Panc1 (cell line): ENCODE results near the gene TWF2. TPM values are rescaled to one million over a fixed set of nuclear protein-coding genes. Genes with fewer than 3 reads are reported as not detected.

Experiments used
- ATAC-seq: fragments of 200-7000 bp; cut with Tn5 transposase; 2 replicates; pipeline ENCODE4 v1.9.1; 2020; ENCODE audit warnings: mild to moderate bottlenecking, moderate library complexity
- BruUV-seq: library from RNA; stranded (reverse); fragments of 400-500 nt; replicated peaks from 2 replicates; lab custom pipeline; 2021; lab: Mats Ljungman, UMichigan
- CTCF ChIA-PET: fragments of 300-600 bp; sonication (Branson Sonifier 250); formaldehyde crosslinking; loops from one replicate; lab custom pipeline; 2022; ENCODE audit warnings: antibody characterized with exemption; lab: Charles Lee
- POLR2A ChIA-PET: fragments of 300-600 bp; sonication (Branson Sonifier 250); formaldehyde crosslinking; loops from one replicate; lab custom pipeline; 2022; ENCODE audit warnings: antibody characterized with exemption; lab: Charles Lee
- DNase-seq: peaks from one replicate; pipeline ENCODE4 v3.0.0-alpha.2; 2010; ENCODE audit warnings: low read depth, low spot score
- H3K27ac ChIP-seq: 2 replicates; pipeline ENCODE4 v1.5.1; 2011; ENCODE audit warnings: mild to moderate bottlenecking, low read length, inconsistent platforms
- H3K27me3 ChIP-seq: fragments of 200-500 bp; sonication (Bioruptor generic); 2 replicates; pipeline ENCODE4 v1.6.0; 2014; ENCODE audit warnings: low read length, inconsistent platforms; ENCODE audit not compliant: control insufficient read depth, insufficient read depth
- H3K36me3 ChIP-seq: fragments of 200-500 bp; sonication (Bioruptor generic); 2 replicates; pipeline ENCODE4 v1.5.1; 2014; ENCODE audit warnings: inconsistent platforms, mild to moderate bottlenecking, low read length, moderate library complexity; ENCODE audit not compliant: control insufficient read depth, insufficient read depth
- H3K4me1 ChIP-seq: 2 replicates; pipeline ENCODE4 v1.5.1; 2011; ENCODE audit warnings: inconsistent platforms, mild to moderate bottlenecking, low read length, moderate library complexity; ENCODE audit not compliant: control insufficient read depth, insufficient read depth
- H3K4me3 ChIP-seq, 2 experiments: 2 replicates each; pipeline ENCODE4 v1.5.1; 2011 to 2012; ENCODE audit warnings: low read depth in 2 of 2, low read length in 2 of 2, mild to moderate bottlenecking in 2 of 2, inconsistent platforms in 1 of 2, moderate library complexity in 1 of 2
- H3K9me3 ChIP-seq: fragments of 200-500 bp; sonication (Bioruptor generic); 2 replicates; pipeline ENCODE4 v1.5.1; 2014; ENCODE audit warnings: low read depth, mild to moderate bottlenecking, inconsistent platforms, low read length, moderate library complexity; ENCODE audit not compliant: control insufficient read depth, insufficient read depth
- POLR2AphosphoS5 ChIP-seq: IDR thresholded peaks from 2 replicates; pipeline ENCODE4 v1.6.1; 2012; ENCODE audit warnings: mild to moderate bottlenecking, low read depth, low read length, moderate library complexity
- SIN3A ChIP-seq: IDR thresholded peaks from 2 replicates; pipeline ENCODE4 v1.6.1; 2012; ENCODE audit warnings: low read depth, mild to moderate bottlenecking, low read length, moderate library complexity, borderline replicate concordance; ENCODE audit not compliant: insufficient read depth
- TCF7L2 ChIP-seq: IDR thresholded peaks from 2 replicates; pipeline ENCODE4 v1.6.1; 2011; ENCODE audit warnings: mild to moderate bottlenecking, low read depth, low read length, inconsistent platforms
- in situ Hi-C: cut with HindIII; loops from 2 replicates; pipeline ENCODE4 v1.10.0; 2016; ENCODE audit warnings: low sequenced_read_pairs, low pct_unique_long_range_greater_than_20kb
- intact Hi-C: fragments of 100-400 bp; cut with micrococcal nuclease; formaldehyde crosslinking; loops from one replicate; pipeline ENCODE4 v1.10.0; 2022; ENCODE audit not compliant: unreplicated experiment
- total RNA-seq: library from RNA; stranded (reverse); gene quantifications from one replicate; pipeline ENCODE4 v1.2.1, GENCODE V29; 2021; ENCODE audit not compliant: unreplicated experiment
- TF ChIP-seq, protein P1 (sequence below): fragments of 450-650 bp; IDR thresholded peaks from 2 replicates; pipeline ENCODE4 v1.5.1; 2017; ENCODE audit warnings: mild to moderate bottlenecking
- TF ChIP-seq, protein P2 (sequence below), 2 experiments: IDR thresholded peaks; 2 replicates each; pipeline ENCODE4 v1.6.1; 2011 to 2012; ENCODE audit warnings: low read depth in 2 of 2, control low read depth in 1 of 2, low read length in 1 of 2, mild to moderate bottlenecking in 1 of 2, moderate library complexity in 1 of 2; ENCODE audit not compliant: insufficient read depth in 1 of 2

The TWF2 gene
- total RNA-seq, 1 experiment from 2014 or later: 51.9 TPM

DNA sequence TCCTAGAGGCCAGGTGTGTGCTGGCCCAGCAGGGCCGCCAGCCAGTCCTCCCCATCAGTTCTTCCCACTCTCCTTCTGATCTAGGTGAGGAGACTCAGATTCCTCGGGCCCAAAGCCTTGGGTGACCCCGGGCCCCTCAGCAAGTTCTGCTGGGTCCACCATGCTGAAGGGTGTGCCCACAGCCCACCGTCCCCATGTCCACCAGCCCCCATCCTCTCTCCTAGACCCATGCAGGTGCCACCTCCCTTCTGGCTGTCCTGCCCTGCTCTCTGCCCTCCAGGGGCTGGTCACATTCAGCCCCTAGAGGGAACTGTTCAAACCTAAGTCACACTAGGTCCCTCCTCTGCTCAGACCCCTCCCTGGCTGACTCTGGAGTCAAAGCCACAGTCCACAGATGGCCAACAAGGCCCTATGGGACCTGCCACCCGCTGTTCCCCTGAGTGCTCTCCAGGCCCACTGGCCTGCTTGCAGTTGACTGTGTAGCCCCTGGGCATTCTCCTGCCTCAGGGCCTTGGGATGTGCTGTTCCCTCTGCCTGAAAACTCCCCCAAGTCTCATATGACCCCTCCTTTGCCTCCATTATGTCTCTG, 12.6 kb downstream of the TWF2 start:
- H3K27ac ChIP-seq: no peak overlapping the region
- ChIA-PET CTCF (no interaction called here), POLR2A (no interaction called here)
- no peak overlapping the region for H3K4me3 ChIP-seq
- TF ChIP-seq, protein P1, sequence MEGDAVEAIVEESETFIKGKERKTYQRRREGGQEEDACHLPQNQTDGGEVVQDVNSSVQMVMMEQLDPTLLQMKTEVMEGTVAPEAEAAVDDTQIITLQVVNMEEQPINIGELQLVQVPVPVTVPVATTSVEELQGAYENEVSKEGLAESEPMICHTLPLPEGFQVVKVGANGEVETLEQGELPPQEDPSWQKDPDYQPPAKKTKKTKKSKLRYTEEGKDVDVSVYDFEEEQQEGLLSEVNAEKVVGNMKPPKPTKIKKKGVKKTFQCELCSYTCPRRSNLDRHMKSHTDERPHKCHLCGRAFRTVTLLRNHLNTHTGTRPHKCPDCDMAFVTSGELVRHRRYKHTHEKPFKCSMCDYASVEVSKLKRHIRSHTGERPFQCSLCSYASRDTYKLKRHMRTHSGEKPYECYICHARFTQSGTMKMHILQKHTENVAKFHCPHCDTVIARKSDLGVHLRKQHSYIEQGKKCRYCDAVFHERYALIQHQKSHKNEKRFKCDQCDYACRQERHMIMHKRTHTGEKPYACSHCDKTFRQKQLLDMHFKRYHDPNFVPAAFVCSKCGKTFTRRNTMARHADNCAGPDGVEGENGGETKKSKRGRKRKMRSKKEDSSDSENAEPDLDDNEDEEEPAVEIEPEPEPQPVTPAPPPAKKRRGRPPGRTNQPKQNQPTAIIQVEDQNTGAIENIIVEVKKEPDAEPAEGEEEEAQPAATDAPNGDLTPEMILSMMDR: no peak
- TF ChIP-seq SIN3A: no peak
- TF ChIP-seq, protein P2, sequence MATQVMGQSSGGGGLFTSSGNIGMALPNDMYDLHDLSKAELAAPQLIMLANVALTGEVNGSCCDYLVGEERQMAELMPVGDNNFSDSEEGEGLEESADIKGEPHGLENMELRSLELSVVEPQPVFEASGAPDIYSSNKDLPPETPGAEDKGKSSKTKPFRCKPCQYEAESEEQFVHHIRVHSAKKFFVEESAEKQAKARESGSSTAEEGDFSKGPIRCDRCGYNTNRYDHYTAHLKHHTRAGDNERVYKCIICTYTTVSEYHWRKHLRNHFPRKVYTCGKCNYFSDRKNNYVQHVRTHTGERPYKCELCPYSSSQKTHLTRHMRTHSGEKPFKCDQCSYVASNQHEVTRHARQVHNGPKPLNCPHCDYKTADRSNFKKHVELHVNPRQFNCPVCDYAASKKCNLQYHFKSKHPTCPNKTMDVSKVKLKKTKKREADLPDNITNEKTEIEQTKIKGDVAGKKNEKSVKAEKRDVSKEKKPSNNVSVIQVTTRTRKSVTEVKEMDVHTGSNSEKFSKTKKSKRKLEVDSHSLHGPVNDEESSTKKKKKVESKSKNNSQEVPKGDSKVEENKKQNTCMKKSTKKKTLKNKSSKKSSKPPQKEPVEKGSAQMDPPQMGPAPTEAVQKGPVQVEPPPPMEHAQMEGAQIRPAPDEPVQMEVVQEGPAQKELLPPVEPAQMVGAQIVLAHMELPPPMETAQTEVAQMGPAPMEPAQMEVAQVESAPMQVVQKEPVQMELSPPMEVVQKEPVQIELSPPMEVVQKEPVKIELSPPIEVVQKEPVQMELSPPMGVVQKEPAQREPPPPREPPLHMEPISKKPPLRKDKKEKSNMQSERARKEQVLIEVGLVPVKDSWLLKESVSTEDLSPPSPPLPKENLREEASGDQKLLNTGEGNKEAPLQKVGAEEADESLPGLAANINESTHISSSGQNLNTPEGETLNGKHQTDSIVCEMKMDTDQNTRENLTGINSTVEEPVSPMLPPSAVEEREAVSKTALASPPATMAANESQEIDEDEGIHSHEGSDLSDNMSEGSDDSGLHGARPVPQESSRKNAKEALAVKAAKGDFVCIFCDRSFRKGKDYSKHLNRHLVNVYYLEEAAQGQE (IDR thresholded peaks at IDR 0.05; ENCODE audit: insufficient read depth in 1 of 2, low read depth in 2 of 2, low read length in 1 of 2): no peak
- no peak for TF ChIP-seq POLR2AphosphoS5
- no peak for TF ChIP-seq TCF7L2
- ATAC-seq: no peak
- no TSS peak for BruUV-seq
- in situ Hi-C loops (no loop called here), intact Hi-C loops (no loop called here)
- no peaks in the 10 kb centered on the region for H3K36me3 ChIP-seq
- no peaks in the 10 kb centered on the region for H3K9me3 ChIP-seq
- H3K27me3 ChIP-seq: no peaks in the 10 kb centered on the region
- H3K4me1 ChIP-seq: no peaks in the 10 kb centered on the region
- no peak for DNase-seq

DNA sequence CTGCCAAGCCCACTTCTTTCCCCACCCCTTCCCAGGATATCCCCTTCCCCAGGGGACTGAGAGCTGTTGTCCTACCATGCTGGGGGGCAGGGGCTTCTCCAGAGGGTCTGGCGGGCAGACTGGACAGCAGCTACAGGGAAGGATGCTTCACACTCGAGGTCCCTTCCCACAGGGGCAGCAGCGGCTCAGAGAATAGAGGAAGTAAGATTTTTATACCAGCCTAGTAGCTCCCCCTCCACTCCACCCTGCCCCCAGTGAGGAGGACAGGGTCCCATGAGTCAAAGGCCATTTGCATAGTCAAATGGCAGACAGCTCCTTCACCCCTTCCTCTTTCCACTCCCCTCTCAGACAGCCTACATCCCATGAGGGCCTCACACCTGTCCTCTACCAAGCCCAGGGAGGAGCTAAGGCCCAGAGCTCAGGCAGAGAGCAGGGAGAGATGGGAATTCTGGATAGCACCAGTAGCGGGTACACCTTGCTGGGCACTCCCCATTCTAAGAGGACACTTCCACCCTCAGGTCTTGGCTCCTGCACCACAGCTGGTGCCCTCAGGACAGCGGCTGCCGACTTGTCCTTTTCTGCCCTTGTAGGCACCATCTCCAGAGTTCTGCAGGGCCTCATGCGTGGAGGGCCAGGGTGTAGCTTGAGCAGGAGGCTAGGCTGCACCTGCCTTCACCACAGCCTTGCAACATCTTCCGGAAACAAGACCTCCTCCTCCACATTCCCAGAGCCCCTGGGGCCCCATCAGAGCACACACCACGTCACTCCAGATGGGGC, 13.3 kb downstream of the TWF2 start, which contains the start of gene TLR9:
Gene TLR9, minus strand, starts transcription at position 194 of the 777 bp plus-strand sequence. Its CDS starts 116 bp downstream, at position 78.
- no peak for TF ChIP-seq TCF7L2
- TF ChIP-seq, protein P2 (IDR thresholded peaks at IDR 0.05; ENCODE audit: insufficient read depth in 1 of 2, low read depth in 2 of 2, low read length in 1 of 2): no peak
- no peak for TF ChIP-seq SIN3A
- TF ChIP-seq, protein P1: no peak
- no peak for TF ChIP-seq POLR2AphosphoS5
- no peaks in the 10 kb centered on the region for H3K27me3 ChIP-seq
- in situ Hi-C loops: no loop called here
- DNase-seq (no peak), ATAC-seq (no peak)
- ChIA-PET POLR2A (interaction anchor here (0.6 kb wide), 1 partner anchor 34 kb away, joined by 7 read pairs; no protein-coding TSS in a partner anchor), CTCF (no interaction called here)
- no peaks in the 10 kb centered on the region for H3K36me3 ChIP-seq
- no peak within 1 kb of the TSS for H3K4me3 ChIP-seq
- intact Hi-C loops: no loop called here
- no peaks in the 10 kb centered on the region for H3K4me1 ChIP-seq
- no TSS peak for BruUV-seq
- H3K9me3 ChIP-seq: no peaks in the 10 kb centered on the region
- H3K27ac ChIP-seq: no peak within 1 kb of the TSS
